GM08714 (cell line): ENCODE data around the gene SLX4.

Experiments
- H3K4me3 ChIP-seq: fragments of 200-500 bp; sonication (Bioruptor generic); 2 replicates; pipeline ENCODE4 v1.5.1; 2014; ENCODE audit warnings: mild to moderate bottlenecking, low read length, inconsistent platforms
- ZNF274 ChIP-seq: IDR thresholded peaks from 2 replicates; pipeline ENCODE4 v1.6.1; 2012; ENCODE audit warnings: mild to moderate bottlenecking, low read depth, low read length

The SLX4 gene

DNA sequence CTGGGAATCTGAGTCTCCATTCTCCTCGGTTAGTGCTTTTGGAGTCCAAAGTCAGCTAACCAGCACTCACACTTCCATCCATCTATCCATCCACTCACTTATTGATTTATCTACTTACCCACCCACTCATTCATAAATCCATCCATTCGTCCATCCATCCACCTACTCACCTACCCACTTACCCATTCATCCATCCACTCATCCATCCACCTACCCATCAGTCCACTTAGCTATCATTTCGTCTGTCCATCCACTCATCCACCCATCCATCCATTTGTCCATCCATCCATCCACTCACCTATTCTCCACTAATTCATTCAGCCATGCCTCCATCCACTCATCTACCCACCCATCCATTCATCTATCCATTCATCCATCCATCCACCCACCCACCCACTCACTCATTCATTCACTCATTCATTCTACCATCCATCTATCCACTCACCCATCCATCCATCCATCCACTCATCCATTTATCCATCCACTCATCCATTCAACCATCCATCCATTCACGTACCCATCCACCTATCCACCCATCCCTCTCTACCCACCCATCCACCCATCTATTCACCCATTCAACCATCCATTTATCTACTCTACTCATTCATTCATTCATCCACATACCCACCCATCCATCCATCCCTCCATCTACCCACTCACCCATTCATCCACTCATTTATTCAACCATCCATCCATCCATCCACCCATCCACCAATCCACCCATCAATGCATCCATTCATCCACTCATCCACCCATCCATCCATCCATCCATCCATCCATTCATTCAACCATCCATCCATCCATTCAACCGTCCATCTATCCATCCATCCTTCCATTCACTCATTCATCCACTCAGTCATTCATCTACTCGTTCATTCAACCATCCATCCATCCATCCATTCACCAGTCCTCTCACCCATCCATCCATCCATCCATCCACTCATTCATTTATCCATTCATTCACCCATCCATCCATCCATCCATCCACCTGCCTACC lies 60.3 kb downstream of the SLX4 start:
- H3K4me3 ChIP-seq = no peak overlapping the region
- TF ChIP-seq ZNF274 = no peak

GRCh38 chr16:3549906-3550305 lies 61.5 kb downstream of the SLX4 start:
- no peak for TF ChIP-seq ZNF274

GRCh38 chr16:3548859-3549258 lies 62.5 kb downstream of the SLX4 start:
- no peak for TF ChIP-seq ZNF274
- no peak overlapping the region for H3K4me3 ChIP-seq

More at GRCh38 chr16:3549906-3550305, 61.5 kb downstream of the SLX4 start:
- no peak overlapping the region for H3K4me3 ChIP-seq

- H3K4me3 ChIP-seq = no peak overlapping the region
- TF ChIP-seq ZNF274 = no peak
Measured at GRCh38 chr16:3548445-3548844, 63.0 kb downstream of the SLX4 start.

- H3K4me3 ChIP-seq = no peak overlapping the region
- no peak for TF ChIP-seq ZNF274
Measured at GRCh38 chr16:3546986-3547682, 64.3 kb downstream of the SLX4 start.

GRCh38 chr16:3542601-3543373 lies 68.6 kb downstream of the SLX4 start:
- no peak overlapping the region for H3K4me3 ChIP-seq
- no peak for TF ChIP-seq ZNF274

DNA sequence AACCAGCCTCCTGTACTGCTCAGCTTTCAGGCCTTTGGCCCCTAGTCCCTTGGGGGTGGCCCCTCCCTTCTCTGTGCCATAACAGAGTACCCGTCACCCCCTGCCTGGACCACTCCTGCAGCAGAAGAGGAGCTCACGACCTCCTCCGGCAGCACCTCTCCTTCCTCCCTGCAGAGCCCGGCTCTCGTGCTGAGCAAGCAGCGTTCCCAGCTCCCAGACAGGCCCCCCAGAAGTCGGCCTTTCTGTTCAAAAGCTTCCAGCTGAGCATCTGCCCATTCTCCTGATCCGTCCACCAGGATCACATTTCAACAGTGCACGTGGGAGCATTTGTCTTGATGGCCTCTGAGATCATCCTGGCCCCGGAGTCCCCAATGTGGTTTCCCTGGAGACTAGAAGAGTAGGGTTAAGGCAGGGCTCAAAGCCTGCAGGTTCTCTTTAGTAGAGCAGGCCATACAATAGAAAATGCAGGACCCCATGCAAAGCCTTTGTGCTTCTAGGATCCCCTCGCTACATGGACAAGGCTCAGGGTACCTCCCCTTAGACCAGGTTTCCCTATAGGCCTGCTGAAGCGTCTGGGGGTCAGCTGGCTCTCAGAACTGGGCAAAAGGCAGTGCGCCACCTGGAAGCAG lies 69.8 kb downstream of the SLX4 start:
- no peak overlapping the region for H3K4me3 ChIP-seq
- no peak for TF ChIP-seq ZNF274

DNA sequence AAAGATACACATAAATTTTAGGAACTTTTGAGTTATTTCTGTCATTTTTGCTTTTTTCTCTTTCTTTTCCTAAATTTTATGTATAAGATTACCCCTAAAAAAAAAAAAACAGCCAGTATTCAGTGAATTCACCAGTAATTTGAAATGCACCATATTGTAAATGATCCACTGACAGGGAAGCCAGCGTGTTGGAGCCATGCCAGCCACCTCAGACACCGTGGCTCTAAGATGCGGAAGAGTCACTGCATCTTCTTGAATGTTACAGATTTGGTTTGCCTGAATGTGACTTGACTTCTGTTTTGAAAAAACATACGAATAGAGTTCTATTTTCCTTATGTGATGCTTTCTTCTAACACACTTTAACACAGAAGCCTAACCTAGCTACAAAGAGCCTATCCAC lies 73.2 kb downstream of the SLX4 start:
- no peak for TF ChIP-seq ZNF274
- no peak overlapping the region for H3K4me3 ChIP-seq

GRCh38 chr16:3536851-3537250 lies 74.6 kb downstream of the SLX4 start:
- H3K4me3 ChIP-seq = no peak overlapping the region
- no peak for TF ChIP-seq ZNF274

DNA sequence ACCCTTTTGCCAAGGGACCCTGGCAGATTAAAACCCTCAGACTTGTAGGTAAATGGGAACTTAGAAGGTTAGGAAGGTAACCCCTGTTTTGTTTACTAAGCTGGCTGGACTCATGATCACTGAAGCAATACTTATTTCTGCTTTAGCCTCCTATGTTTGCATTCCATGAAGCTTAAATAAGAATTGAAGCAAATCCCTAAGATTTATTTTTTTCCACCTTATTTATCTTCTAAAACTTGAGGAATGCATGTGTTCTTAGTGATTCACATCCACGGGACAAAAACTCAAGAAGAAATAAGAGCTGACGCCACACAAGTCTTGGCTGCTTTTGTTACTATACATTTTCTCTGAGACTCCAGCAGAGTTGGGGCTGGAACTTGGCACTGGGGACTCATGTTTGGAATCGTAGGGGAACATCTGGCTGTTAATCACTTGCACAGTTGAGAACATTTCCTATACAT lies 75.1 kb downstream of the SLX4 start:
- H3K4me3 ChIP-seq = no peak overlapping the region

DNA sequence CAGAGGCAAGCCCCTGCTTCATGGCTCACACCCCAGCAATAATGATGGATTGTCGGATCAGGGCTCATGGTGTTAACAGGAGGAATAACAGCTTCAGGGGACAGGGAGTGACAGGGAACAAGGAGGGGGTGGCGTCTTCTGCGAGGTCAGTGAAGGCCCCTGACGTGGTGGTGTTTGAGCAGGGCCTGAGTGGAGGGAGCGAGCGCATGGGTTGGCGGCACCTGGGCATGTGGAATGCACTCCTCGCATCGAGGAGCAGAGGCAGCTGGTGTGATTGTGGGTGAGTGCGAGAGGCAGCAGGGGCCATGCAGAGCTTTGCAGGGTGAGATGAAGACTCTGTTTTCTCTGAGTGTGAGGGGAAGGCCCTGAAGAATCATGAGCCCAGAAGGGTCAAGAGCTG lies 77.3 kb downstream of the SLX4 start:
- H3K4me3 ChIP-seq = no peak overlapping the region
- TF ChIP-seq ZNF274 = no peak

More for the DNA sequence above, 75.1 kb downstream of the SLX4 start:
- TF ChIP-seq ZNF274 = no peak

- no peak for TF ChIP-seq ZNF274
- no peak overlapping the region for H3K4me3 ChIP-seq
Measured at GRCh38 chr16:3532741-3533140, 78.7 kb downstream of the SLX4 start.
